ENCODE data around the gene ARHGEF28.

- no peak for TF ChIP-seq EP300 (IDR thresholded peaks at IDR 0.05)
- no peak for TF ChIP-seq CTCF (IDR thresholded peaks at IDR 0.05)
- no peak for TF ChIP-seq POLR2A (IDR thresholded peaks at IDR 0.05)
- TF ChIP-seq POLR2AphosphoS5 (IDR thresholded peaks at IDR 0.05), result no peak
Observed at GRCh38 chr5:73636408-73636807, 10.4 kb downstream of the ARHGEF28 start.
